ENCODE measurements around the gene RIPOR2. TPM values are rescaled to one million over a fixed set of nuclear protein-coding genes. Genes with fewer than 3 reads are reported as not detected.
A peak's percentile ranks its signal among the peaks of the same experiment; 100 is the strongest.
"Not testable (repeated sequence)": the region's sequence is repeated elsewhere in the genome, so short reads cannot be mapped to it uniquely, and the experiment has no call there.

RIPOR2 gene
- total RNA-seq, 2 donors from 2014 or later: 296 to 364 TPM

DNA sequence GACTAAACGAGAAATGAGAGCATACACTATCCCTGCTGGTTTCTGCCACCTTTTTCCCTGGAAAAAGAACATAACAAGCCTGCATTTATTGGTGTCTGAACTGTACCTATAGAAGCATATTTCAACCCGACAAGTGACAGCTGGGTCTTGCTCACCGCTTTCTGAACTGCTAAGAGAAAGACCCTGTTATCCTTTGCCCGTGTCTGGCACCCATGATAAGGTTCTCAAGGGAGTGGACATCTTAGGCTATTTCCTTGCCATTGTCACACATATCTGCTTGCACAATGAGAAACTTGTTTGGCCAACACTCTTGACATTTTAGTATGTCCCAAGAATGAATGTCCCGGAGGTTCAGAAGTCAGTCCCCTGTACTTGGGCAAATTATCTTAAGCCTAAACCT lies 19.3 kb downstream of the RIPOR2 start:
- peaks cover 89% of the 10 kb centered on the region for H3K4me1 Mint-ChIP-seq
- no peaks in the 10 kb centered on the region for H3K27me3 Mint-ChIP-seq
- no peaks in the 10 kb centered on the region for H3K9me3 ChIP-seq (ENCODE audit: control insufficient read depth, low read length, poor library complexity, severe bottlenecking)
- peak overlapping the region; percentile 81 for H3K4me3 Mint-ChIP-seq
- no peak for DNase-seq
- peaks cover 25% of the 10 kb centered on the region for H3K36me3 Mint-ChIP-seq (ENCODE audit: low read depth)
- no peak for ATAC-seq
- peak overlapping the region; percentile 99 for H3K27ac Mint-ChIP-seq

DNA sequence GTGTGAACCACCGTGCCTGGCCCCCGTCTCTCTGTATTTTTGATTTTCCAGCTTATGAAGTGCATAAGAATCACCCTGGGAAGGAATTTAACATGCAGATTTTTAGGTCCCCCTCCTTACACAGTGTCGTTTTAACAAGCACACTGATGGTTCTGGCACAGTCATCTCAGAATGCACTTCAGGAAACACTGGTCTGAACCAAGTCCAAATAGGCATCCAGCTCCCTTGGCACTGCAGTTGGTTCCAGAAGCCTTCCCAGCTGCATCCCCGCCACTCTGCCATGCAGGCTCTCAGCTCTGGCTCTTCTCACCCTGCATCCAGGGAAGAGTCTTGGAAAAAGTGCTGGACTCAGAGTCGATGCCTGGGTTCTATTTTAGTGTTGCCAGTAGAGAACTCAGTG lies 20.1 kb downstream of the RIPOR2 start:
- Mint-ChIP-seq H3K27ac (peak overlapping the region; percentile 99), H3K4me3 (peak overlapping the region; percentile 81), H3K4me1 (peaks cover 86% of the 10 kb centered on the region), H3K36me3 (ENCODE audit: low read depth) (peaks cover 20% of the 10 kb centered on the region), H3K27me3 (no peaks in the 10 kb centered on the region)
- no peak for DNase-seq
- ATAC-seq: no peak
- no peaks in the 10 kb centered on the region for H3K9me3 ChIP-seq (ENCODE audit: control insufficient read depth, low read length, poor library complexity, severe bottlenecking)

DNA sequence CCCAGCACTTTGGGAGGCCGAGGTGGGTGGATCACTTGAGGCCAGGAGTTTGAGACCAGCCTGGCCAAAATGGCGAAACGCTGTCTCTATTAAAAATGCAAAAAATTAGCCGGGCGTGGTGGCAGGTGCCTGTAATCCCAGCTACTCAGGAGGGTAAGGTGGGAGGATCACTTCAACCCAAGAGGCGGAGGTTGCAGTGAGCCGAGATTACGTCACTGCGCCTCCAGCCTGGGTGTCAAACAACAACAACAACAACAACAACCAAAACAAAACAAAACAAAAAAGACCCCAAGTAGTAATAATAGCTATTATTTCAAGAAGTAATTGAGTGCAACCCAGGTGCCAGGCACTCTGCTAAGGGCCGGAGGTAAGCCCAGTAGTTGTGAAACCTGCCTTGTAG lies 21.7 kb downstream of the RIPOR2 start:
- Mint-ChIP-seq H3K4me1 (peaks cover 85% of the 10 kb centered on the region), H3K4me3 (peak overlapping the region; percentile 95), H3K27ac (peak overlapping the region; percentile 99), H3K36me3 (ENCODE audit: low read depth) (peaks cover 14% of the 10 kb centered on the region)
- not testable (repeated sequence) for ATAC-seq; H3K9me3 ChIP-seq (ENCODE audit: control insufficient read depth, low read length, poor library complexity, severe bottlenecking); DNase-seq; H3K27me3 Mint-ChIP-seq

DNA sequence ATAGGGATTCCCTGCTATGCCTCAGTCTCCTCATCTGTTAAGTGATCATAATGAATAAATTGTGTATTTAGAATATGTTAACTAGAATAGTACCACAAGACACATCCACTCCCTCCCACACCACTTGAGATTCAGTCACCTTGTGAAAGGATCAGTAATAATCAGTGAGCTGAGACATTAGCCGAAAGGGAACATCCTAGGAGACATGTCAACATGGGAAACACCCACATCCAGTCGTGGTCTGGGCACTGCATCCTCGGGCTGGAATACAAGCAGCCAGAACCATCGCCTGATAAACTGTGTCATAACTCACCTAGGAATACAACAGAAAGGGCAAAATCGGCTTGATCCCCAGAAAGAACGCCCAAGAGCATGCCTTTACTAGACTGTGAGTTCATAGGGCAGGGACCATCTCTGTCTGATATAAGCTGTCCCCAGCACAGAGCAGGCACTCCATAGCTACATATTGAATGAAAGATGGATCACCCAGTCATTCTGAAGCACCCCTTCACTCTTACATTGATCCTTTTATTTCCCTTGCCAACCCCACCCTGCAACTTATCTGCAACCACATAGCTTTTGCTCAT lies 23.9 kb downstream of the RIPOR2 start:
- no peaks in the 10 kb centered on the region for H3K27me3 Mint-ChIP-seq
- peaks cover 90% of the 10 kb centered on the region for H3K4me1 Mint-ChIP-seq
- H3K4me3 Mint-ChIP-seq: peak overlapping the region; percentile 95
- H3K9me3 ChIP-seq (ENCODE audit: control insufficient read depth, low read length, poor library complexity, severe bottlenecking): no peaks in the 10 kb centered on the region
- H3K36me3 Mint-ChIP-seq (ENCODE audit: low read depth): peaks cover 19% of the 10 kb centered on the region
- H3K27ac Mint-ChIP-seq: peak overlapping the region; percentile 99
- DNase-seq (no peak), ATAC-seq (no peak)

DNA sequence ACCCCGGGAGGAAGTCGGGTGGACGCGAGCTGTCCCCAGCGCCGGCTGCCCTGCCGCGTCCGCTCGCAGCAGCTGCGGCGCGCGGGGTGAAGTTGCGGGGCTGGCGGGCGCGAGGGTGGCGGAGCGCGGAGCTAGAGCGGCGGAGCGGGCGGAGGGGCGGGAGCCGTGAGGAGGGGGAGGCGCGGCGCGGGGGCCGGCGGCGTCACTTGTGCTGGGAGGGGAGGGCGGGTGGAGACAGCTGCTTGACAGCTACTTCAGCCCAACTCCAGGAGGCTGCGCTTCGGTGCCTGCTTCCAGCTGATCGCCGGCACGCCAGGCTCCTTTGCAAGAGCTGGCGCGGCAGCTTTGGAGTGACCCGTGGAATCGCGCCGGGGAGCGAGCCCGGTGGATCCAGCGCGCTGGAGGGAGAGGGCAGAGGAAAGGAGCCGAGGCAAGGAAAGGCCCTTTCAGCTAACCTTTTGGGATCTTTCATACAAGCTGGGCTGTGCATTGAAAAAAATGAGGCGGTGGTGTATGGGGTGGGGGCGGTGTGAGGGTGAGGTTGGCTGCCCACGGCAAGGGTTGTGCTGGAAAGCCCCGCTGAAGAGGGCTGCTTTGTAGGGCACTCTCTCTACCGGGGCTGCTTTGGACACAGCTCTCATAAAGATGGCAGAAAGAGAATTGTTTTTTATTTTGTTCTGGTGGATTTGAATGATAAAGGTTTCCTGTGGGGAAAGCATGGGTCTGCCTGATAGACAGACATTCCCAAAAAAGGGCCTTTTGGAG lies 24.6 kb downstream of the RIPOR2 start:
- Mint-ChIP-seq H3K4me1 (peaks cover 90% of the 10 kb centered on the region), H3K27ac (peak overlapping the region; percentile 99), H3K4me3 (peak overlapping the region; percentile 95), H3K36me3 (ENCODE audit: low read depth) (peaks cover 19% of the 10 kb centered on the region), H3K27me3 (no peaks in the 10 kb centered on the region)
- DNase-seq (peak; percentile 13 to 41 (median 40)), ATAC-seq (peak; percentile 70)
- no peaks in the 10 kb centered on the region for H3K9me3 ChIP-seq (ENCODE audit: control insufficient read depth, low read length, poor library complexity, severe bottlenecking)

DNA sequence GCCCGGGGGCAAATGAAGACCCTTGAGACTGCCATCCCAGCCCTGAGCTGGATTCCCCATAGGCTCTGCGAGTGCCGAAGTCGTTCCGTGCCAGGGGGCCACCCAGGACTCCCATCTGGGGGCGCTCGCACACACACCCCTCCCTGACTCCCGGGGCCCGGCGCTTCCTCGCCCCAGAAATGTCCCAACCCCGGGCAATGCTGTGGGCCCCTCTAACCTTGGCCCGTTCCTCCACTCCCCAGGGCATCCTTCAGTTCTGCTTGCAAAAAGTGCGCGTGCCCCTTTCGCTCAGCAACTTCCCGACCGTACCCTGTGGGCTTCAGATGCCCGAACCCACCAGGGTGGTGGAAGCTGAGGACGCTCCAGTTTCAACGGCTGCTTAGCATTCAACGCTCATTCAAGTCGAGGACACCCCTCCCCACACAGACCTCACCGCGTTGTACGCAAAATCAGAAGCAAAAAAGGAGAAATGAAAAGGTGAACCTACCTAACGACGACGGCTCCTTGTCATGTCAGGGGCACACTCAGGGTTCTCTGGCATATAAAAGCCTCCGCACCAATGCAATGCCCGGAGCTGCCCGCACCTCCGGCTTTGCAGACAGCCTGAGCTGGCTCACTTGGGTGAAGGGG lies 25.3 kb downstream of the RIPOR2 start:
- Mint-ChIP-seq H3K27ac (peak overlapping the region; percentile 99), H3K4me3 (peak overlapping the region; percentile 95), H3K27me3 (no peaks in the 10 kb centered on the region), H3K36me3 (ENCODE audit: low read depth) (peaks cover 17% of the 10 kb centered on the region), H3K4me1 (peaks cover 86% of the 10 kb centered on the region)
- no peaks in the 10 kb centered on the region for H3K9me3 ChIP-seq (ENCODE audit: control insufficient read depth, low read length, poor library complexity, severe bottlenecking)
- ATAC-seq (peak; percentile 45), DNase-seq (peak in 2 of 3 donors; percentile 12 to 30)

DNA sequence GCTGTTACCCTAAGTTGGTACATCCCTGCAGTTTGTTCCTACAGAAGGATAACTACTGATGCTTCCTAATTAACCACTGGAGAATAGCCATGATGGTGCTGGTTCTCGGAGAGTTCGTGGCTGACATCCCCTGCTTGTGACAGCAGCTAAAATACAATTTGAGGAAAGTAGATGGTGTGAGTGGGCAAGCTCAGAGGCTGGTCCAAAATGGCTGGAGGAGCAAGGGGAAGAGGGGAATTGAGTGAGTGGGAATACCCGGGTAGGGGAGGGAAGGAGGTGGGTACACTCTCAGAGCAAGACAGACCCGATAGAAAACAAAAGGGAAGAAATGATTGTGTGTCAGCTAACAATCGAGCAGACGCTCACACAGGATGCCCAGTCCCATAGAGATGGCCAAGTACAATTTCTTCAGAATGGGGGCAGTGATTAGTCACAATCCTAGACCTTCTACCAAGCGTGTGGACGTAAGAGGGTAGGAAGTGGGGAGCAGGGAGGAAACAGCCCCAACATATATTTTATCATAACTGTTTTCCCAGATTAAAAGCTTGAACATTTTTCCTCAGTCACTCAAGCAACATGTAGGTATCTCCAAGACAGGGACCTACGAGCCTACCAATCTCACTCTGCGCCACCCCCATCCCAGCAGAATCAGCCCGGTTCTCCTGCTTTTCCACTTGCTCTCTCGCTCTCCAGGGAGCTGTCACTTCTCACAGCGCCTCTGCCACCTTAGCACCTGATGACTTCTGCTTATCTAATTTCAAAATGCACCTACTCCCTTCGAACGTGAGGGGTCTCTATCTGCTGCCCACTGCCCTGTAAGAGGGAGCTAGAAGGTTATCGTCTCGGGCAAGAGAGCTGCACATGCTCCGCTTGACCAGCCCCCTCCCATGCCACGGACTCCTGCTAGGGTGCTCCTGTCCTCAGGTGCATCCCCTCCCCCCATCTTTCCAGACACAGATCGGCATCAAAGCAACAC lies 26.2 kb downstream of the RIPOR2 start:
- ATAC-seq: no peak
- no peaks in the 10 kb centered on the region for H3K27me3 Mint-ChIP-seq
- DNase-seq: no peak
- peak overlapping the region; percentile 95 for H3K4me3 Mint-ChIP-seq
- peaks cover 82% of the 10 kb centered on the region for H3K4me1 Mint-ChIP-seq
- H3K9me3 ChIP-seq (ENCODE audit: control insufficient read depth, low read length, poor library complexity, severe bottlenecking): no peaks in the 10 kb centered on the region
- peak overlapping the region; percentile 99 for H3K27ac Mint-ChIP-seq
- peaks cover 15% of the 10 kb centered on the region for H3K36me3 Mint-ChIP-seq (ENCODE audit: low read depth)

DNA sequence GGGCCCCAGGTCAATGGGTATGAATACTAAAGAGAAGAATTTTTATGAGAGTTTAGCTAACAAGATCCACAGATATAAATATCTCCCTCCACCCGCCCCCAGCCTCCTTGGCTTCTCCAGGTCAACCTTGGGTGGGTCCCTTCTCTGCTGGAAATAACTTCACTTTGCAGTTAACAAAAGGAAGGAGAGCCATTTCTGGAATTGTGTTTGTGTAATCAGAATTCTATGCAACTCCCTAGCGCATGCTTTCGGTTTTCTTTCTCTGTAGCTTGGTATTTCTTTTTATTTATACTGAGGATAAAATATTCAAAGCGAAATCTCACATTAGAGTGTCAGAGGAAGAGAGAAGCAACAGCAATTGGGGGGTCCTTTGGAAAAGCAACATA lies 27.1 kb downstream of the RIPOR2 start:
- no peak for DNase-seq
- peak overlapping the region; percentile 95 for H3K4me3 Mint-ChIP-seq

DNA sequence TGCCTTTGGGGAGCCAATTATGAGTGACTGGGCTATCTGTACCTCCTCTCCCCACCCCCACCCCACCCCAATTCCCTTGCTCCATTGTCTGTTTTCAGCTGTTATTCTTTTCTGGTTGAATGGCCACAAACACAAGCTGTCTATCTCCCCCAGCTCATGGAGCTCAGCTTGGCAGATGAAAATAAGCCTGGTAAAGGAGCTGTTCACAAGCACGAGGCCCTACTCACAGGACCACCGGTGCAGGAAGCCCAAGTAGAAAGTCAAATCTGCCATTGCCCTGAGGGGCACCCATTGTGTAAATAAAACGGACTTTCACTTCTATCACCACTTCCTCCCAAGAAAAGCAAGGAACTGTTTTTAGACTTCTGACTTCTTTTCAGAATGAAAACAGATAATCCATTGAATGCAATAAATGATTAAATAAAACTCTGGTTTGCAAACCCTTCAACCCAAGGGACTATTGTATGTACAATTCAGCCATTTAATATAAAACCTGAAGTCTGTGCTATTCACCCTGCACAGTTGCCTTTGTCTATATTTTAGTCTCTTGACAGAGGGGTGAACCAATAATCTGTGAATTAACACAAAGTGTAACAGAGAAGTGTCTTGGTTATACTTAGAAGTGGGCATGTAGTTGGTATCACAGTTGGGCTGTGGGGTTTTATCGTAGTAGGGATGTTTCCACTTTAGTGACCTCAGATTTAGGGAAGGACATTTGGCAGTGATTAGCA lies 27.7 kb downstream of the RIPOR2 start:
- ATAC-seq (no peak), DNase-seq (no peak)
- H3K27ac Mint-ChIP-seq: peak overlapping the region; percentile 99
- H3K4me3 Mint-ChIP-seq: peak overlapping the region; percentile 95
- no peaks in the 10 kb centered on the region for H3K27me3 Mint-ChIP-seq
- H3K9me3 ChIP-seq (ENCODE audit: control insufficient read depth, low read length, poor library complexity, severe bottlenecking): no peaks in the 10 kb centered on the region
- H3K36me3 Mint-ChIP-seq (ENCODE audit: low read depth): peaks cover 14% of the 10 kb centered on the region
- H3K4me1 Mint-ChIP-seq: peaks cover 79% of the 10 kb centered on the region

More for the DNA sequence above, 27.1 kb downstream of the RIPOR2 start:
- Mint-ChIP-seq H3K36me3 (ENCODE audit: low read depth) (peaks cover 15% of the 10 kb centered on the region), H3K4me1 (peaks cover 83% of the 10 kb centered on the region), H3K27ac (peak overlapping the region; percentile 99), H3K27me3 (no peaks in the 10 kb centered on the region)
- H3K9me3 ChIP-seq (ENCODE audit: control insufficient read depth, low read length, poor library complexity, severe bottlenecking): no peaks in the 10 kb centered on the region
- no peak for ATAC-seq

DNA sequence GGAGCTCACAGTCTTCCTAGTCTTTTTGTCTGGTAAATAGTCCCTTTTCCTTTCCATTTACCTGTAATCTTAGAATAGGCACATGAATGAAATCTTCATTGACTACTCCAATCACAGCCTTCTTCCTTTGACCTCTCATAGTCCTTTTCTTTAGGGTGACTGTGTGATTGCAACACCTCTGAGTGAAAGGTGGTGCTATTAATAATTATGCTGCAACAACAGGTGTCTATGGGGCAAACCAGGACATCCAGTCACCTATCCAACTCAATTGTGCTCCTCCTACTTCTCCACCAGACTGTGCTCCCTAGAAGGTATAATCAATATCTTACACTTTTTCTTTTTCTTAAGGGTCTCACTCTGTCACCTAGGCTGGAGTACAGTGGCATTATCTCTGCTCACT lies 29.4 kb downstream of the RIPOR2 start:
- Mint-ChIP-seq H3K27me3 (no peaks in the 10 kb centered on the region), H3K4me1 (peaks cover 76% of the 10 kb centered on the region), H3K27ac (peak overlapping the region; percentile 99), H3K36me3 (ENCODE audit: low read depth) (peaks cover 16% of the 10 kb centered on the region), H3K4me3 (peak overlapping the region; percentile 64)
- ATAC-seq (no peak), DNase-seq (no peak)
- H3K9me3 ChIP-seq (ENCODE audit: control insufficient read depth, low read length, poor library complexity, severe bottlenecking): no peaks in the 10 kb centered on the region

DNA sequence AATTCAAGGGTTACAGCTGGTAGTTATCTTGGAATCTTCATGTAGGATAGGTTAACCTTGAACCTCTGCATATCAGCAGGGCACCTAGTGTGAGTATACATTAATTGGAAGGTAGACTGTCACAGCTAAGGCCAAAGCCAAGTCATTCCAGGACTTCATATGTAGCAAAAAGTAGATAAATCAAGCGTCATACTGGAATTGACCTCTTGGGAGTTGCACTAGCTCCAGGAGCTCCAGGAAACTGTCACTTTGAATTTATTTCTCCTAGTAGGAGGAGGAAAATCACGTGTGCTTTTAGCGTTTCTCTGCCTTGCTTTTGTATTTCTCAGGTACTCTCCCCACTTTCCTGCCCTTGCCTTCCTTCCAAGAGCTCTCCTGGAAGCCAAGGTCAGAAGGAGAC lies 30.3 kb downstream of the RIPOR2 start:
- H3K9me3 ChIP-seq (ENCODE audit: control insufficient read depth, low read length, poor library complexity, severe bottlenecking): no peaks in the 10 kb centered on the region
- peak overlapping the region; percentile 99 for H3K27ac Mint-ChIP-seq
- H3K4me3 Mint-ChIP-seq: no peak overlapping the region
- no peaks in the 10 kb centered on the region for H3K27me3 Mint-ChIP-seq
- ATAC-seq (no peak), DNase-seq (no peak)
- H3K4me1 Mint-ChIP-seq: peaks cover 78% of the 10 kb centered on the region
- H3K36me3 Mint-ChIP-seq (ENCODE audit: low read depth): peaks cover 15% of the 10 kb centered on the region

DNA sequence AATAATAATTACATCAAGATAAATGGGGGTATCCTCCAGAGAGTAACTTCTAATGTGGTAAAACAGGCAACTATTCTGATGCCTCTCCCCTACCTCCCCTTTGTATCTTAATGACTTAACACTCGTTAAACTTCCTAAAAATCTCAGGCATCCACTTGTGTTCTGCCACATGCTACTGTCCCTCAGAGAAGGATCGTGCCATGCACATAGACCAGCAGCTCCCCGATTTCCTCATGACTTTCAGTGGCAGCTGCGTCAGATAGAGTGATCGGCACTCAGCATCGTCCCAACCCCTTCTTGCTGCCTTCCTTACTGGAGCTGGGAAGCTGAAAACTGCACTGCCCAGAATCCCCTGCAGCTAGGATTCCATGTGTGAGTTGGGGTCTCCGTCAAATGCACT lies 32.1 kb downstream of the RIPOR2 start:
- no peaks in the 10 kb centered on the region for H3K9me3 ChIP-seq (ENCODE audit: control insufficient read depth, low read length, poor library complexity, severe bottlenecking)
- peaks cover 76% of the 10 kb centered on the region for H3K4me1 Mint-ChIP-seq
- ATAC-seq: no peak
- no peak for DNase-seq
- peak overlapping the region; percentile 16 for H3K4me3 Mint-ChIP-seq
- peak overlapping the region; percentile 99 for H3K27ac Mint-ChIP-seq
- peaks cover 15% of the 10 kb centered on the region for H3K36me3 Mint-ChIP-seq (ENCODE audit: low read depth)
- no peaks in the 10 kb centered on the region for H3K27me3 Mint-ChIP-seq

Data from T-helper 17 cell (primary cell).